Hematopoietic multipotent progenitor cell (in vitro differentiated cells): ENCODE data around the gene PPP6R3. TPM values are rescaled to one million over a fixed set of nuclear protein-coding genes. Genes with fewer than 3 reads are reported as not detected.

Experiments
- DNase-seq, 3 donors: peaks; one replicate each; pipeline ENCODE4 v3.0.0-alpha.2; 2011 to 2015; ENCODE audit warnings: low read depth in 2 of 3, low spot score in 2 of 3
- total RNA-seq: library from RNA; depleted of rRNA; stranded (reverse); fragments of >200 nt; gene quantifications from one replicate; pipeline ENCODE4 v1.2.3, GENCODE V29; 2012

Gene PPP6R3
- total RNA-seq, 1 donor = 113 TPM

- no peak for DNase-seq
Measured at GRCh38 chr11:68481579-68482240, 21.2 kb downstream of the PPP6R3 start.

- no peak for DNase-seq
Measured at GRCh38 chr11:68488623-68489022, 28.1 kb downstream of the PPP6R3 start.

GRCh38 chr11:68495220-68495729, 34.7 kb downstream of the PPP6R3 start:
- DNase-seq = no peak

- no peak for DNase-seq
Measured at GRCh38 chr11:68495872-68496271, 35.3 kb downstream of the PPP6R3 start.

GRCh38 chr11:68497761-68498160, 37.2 kb downstream of the PPP6R3 start:
- no peak for DNase-seq

GRCh38 chr11:68498321-68498720, 37.8 kb downstream of the PPP6R3 start:
- DNase-seq = no peak

- DNase-seq = no peak
Measured at GRCh38 chr11:68498903-68499883, 38.6 kb downstream of the PPP6R3 start.

DNA sequence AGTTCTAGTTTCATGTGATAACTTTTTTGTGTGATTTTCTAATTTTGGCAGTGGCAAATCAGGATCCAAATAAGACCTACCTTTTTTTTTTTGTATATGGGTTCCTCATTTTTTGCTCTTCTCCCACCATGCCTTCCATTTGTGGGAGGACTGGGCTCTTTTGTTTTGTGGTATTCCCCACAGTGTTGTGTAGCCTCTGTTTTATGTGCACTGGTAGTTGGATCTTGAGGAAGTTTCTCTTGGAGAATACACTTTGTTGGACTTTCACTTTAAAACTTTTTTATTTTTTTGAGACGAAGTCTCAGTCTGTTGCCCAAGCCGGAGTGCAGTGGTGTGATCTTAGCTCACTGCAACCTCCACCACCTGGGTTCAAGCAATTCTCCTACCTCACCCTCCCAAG, 39.7 kb downstream of the PPP6R3 start:
- DNase-seq = no peak

DNA sequence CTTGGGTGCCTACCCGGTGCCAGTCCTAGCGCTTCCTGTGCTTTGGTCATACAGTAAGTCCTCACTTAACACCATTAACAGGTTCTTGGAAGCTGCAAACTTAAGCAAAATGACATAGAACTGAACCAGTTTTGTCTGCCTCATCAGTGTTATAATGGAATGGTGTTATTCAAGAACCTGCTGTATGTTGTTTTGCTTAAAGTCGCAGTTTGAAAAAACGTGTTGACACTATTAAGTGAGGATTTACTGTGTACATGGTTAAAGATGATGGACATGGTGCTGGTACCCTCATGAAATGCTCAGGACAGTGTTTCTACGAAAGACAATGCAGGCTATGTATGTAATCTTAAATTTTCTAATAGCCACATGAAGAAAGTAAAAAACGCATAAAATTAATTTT, 41.3 kb downstream of the PPP6R3 start:
- no peak for DNase-seq

GRCh38 chr11:68503251-68503687, 42.7 kb downstream of the PPP6R3 start:
- peak in 2 of 3 donors; percentile 80 to 93 for DNase-seq

DNA sequence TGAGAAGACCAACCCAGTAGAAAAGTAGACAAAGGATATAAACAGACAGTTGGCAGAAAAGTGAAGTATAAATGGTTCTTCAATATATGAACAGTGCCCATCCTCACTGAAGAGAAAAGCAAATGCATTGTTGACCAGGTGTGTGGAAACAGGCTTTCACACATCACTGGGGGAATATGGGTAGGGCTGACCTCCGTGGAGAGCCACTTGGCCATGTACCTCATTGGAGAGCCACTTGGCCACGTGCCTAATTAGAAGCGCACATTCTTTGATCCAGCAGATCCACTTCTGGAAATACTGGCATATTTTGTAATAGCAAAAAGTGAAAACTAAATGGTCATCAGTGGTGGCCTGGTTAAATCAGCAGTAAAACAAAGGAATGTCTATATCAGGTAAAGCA, 43.2 kb downstream of the PPP6R3 start:
- no peak for DNase-seq

DNA sequence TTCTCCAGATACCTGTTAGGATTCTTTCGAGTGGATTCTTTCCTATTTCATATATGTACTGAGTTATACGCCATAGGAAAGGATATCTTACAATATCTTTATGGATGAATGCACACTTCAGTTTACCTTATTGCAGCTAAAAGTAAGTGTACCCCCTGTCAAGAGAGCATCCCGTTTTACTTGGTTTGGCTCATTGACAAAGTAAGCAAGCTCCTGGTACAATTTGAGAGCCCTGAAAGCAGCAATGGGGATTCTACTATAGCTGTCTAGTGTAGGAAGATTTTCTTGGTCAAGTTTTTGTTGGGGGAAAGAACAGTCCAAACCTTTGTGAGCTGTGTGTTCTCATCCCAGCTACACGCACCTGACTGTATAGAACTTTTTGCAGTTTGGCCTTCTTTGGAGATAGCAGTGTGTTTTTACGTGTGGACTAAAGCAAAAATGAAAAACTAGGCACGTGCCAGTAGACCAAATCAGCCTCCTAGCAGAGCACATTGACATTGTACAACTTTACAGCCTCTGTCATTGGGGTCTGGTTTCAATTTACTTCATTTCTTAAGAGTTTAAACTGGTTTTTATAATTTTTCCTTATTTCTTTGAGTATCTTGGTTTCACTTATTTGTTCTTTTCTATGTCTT, 44.0 kb downstream of the PPP6R3 start:
- DNase-seq = no peak

GRCh38 chr11:68505596-68505995, 45.0 kb downstream of the PPP6R3 start:
- no peak for DNase-seq

DNA sequence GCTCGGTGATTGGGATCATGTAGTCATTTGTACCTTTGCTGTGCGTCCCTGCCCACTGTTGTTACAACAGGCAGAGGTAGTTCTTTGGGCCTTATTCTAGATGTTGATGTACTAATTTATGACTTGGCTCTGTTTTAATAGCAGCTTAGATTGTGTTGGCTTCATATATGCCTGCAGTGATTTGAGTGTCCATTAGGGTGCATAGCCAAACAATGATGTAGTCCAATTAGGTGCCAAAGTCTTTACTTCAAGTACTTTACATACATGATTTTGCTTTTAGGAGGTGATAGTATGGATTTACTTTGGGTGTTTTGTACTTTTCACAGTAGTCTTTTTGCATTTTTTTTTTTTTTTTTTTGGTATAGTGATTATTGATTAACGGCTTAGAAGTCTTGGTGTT, 46.4 kb downstream of the PPP6R3 start:
- no peak for DNase-seq

DNA sequence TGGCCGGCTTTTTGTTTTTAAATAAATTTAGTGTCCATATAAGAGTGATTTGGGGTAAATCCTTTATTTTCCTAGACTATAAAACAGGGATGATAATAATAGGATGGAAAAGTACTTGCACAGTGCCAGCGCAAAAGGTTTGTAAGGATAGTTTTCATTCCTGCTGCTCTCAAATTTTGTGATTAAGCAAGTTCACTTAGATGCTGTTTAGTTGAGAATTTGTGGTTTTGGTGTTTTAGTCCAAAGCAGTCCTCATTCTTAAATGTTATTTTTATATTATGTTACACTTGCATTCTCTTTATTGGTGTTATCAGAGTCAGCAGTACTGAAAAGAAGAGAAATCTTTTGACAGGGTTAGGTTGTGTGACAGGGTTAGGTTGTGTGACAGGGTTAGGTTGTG, 47.9 kb downstream of the PPP6R3 start:
- DNase-seq = no peak

DNA sequence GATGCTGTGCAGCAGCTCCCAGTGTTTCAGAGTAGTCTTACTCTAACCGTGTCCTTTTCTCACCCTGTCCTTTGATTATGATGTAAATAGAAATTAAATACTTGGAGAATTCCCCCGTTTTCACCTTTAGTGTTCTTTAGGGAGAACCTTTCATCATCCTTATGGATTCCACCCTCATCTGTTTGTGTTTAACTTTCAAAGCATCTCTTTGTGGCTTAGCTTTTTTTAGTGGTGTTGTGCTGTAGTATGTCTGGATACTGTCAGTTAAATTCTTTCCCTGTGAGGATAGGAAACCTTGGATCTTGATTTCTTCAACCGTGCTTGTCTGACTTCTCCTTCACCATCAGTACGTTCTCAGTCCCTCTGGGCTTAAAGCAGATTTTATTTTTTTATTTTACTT, 48.5 kb downstream of the PPP6R3 start:
- DNase-seq = peak in 1 of 3 donors; percentile 19

DNA sequence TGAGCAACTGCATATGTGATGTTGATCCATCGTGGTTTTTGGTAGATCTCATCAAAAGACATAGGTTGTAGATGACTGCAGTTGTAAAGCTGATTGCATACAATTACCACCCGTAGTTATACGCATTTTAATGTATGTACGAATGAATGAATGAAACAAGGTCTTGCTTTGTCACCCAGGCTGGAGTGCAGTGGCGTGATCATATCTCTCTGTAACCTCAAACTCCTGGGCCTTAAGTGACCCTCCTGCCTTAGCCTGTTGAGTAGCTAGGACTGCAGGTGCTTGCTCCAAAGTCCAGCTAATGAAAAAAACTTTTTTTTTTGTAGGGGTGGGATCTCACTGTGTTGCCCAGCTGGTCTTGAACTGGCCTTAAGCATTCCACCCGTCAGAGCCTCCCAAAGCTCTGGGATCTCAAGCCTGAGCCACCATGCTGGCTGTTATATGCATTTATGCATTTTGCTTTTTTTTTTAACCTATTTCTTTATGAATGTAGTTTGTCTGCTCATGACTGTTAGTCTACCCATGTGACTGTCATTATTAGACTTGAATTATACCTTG, 53.5 kb downstream of the PPP6R3 start:
- no peak for DNase-seq

DNA sequence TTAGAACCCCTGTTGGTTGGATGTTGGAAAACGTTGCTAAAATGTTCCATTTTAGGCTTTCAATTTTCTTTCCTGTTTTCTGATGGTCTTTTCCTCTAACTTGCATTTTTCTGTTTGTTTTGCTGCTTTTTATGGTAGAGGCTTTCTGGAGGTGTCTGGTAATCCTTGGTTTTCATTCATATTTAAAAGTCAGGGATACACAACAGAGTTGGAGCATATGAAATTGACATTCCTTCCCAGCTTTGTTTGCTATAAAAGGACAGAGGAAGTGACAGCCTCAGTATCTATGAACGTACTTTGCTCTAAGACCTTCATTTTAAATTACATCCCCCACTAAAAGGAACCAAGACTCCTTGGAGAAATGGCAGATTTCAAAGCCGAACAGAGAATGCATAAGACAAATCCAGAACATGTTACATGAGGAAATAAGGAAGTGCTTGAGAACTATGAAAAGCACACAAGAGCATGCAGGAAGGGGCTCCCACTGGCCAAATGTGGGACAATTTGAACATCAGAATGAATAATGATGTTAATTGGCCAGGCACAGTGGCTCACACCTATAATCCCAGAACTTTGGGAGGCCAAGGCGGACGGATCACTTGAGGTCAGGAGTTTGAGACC, 56.7 kb downstream of the PPP6R3 start:
- no peak for DNase-seq

DNA sequence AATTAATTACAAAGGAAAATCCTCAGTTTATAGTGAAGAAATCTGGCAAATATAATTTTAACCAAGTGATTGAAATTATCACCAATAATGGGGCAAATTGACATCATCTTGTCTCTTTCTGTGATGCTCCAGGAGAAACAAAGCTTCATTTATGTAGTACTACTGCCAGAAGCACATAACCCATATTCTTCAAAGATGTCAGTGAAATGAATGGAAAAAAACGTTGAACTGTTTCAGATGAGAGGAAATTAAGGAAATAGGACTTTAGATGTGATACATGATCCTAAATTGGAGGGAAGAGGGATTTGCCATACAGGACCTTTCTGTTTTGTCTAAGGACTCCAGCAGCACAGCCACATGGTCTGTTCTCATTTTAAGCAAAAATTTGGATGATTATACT, 57.6 kb downstream of the PPP6R3 start:
- no peak for DNase-seq

DNA sequence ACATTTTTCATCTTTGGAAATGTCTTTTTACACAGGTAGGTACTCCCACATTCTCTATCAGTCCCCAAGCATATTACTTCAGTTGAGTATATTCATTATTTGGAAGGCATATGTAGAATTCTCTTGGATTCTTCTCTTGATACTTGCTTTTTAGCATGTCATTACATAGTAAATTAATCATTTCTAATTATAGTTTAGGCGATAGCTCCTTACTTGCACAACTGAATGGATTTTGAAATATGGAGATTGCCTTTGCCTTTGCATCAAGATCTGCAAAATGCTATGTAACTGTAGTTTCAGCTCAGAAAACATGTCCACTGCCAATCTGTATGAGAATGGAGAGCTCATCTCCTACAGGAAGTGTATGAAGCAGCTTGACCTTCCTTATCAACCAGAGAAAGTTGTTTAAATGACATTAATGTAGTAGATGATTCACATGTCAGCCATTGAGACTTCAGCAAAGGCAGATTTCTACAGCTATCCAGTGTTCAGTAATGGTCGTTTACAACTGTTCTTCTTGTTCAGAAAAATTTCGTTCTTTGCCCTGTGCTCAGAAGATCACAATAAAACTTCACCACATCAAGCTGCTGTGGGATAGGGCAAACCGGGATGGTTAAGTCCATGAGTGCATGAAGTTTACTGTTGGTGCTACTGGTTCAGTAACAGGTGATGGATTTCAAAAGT, 61.6 kb downstream of the PPP6R3 start:
- DNase-seq = no peak
